SK-N-SH treated with all-trans-retinoic acid at 6 μM for 48 hours (cell line): ENCODE results near the gene PARD3.

Experiments used
- ATAC-seq: fragments of 200-7000 bp; cut with Tn5 transposase; 3 replicates; pipeline ENCODE4 v1.9.1; 2020; ENCODE audit warnings: mild to moderate bottlenecking, moderate library complexity
- ARNTL ChIP-seq: fragments of 450-650 bp; formaldehyde crosslinking; IDR thresholded peaks from 2 replicates; pipeline ENCODE4 v1.5.0; 2020; ENCODE audit warnings: low read depth, mild to moderate bottlenecking, moderate library complexity, borderline replicate concordance
- BACH2 ChIP-seq: fragments of 250-450 bp; sonication (Bioruptor Pico); IDR thresholded peaks from 2 replicates; pipeline ENCODE4 v1.9.0; 2021; ENCODE audit warnings: mild to moderate bottlenecking, borderline replicate concordance
- CREB5 ChIP-seq: fragments of 250-450 bp; sonication (Bioruptor Pico); IDR thresholded peaks from 2 replicates; pipeline ENCODE4 v1.5.1; 2020; ENCODE audit warnings: low read depth, mild to moderate bottlenecking, moderate library complexity
- CSDC2 ChIP-seq: fragments of 250-450 bp; sonication (Bioruptor Pico); IDR thresholded peaks from 2 replicates; pipeline ENCODE4 v1.5.0; 2020; ENCODE audit warnings: mild to moderate bottlenecking, moderate library complexity
- GLIS3 ChIP-seq: fragments of 250-450 bp; sonication (Bioruptor Pico); IDR thresholded peaks from 2 replicates; pipeline ENCODE4 v1.5.0; 2020; ENCODE audit warnings: mild to moderate bottlenecking, moderate library complexity
- ISL1 ChIP-seq: fragments of 250-450 bp; sonication (Bioruptor Pico); IDR thresholded peaks from 2 replicates; pipeline ENCODE4 v2.1.2; 2022; ENCODE audit warnings: mild to moderate bottlenecking, moderate library complexity
- OSR1 ChIP-seq: fragments of 250-450 bp; sonication (Bioruptor Pico); IDR thresholded peaks from 2 replicates; pipeline ENCODE4 v1.8.0; 2022; ENCODE audit warnings: moderate library complexity, mild to moderate bottlenecking, inconsistent platforms
- PATZ1 ChIP-seq: fragments of 250-450 bp; sonication (Bioruptor Pico); IDR thresholded peaks from 2 replicates; pipeline ENCODE4 v1.8.0; 2020; ENCODE audit warnings: mild to moderate bottlenecking, moderate library complexity, borderline replicate concordance
- PPARA ChIP-seq: fragments of 250-450 bp; sonication (Bioruptor Pico); IDR thresholded peaks from 2 replicates; pipeline ENCODE4 v1.5.0; 2020; ENCODE audit warnings: mild to moderate bottlenecking, borderline replicate concordance
- RARB ChIP-seq: fragments of 250-450 bp; sonication (Bioruptor Pico); IDR thresholded peaks from 2 replicates; pipeline ENCODE4 v1.8.0; 2021; ENCODE audit warnings: mild to moderate bottlenecking, moderate library complexity
- SNAI2 ChIP-seq: fragments of 250-450 bp; sonication (Bioruptor Pico); IDR thresholded peaks from 2 replicates; pipeline ENCODE4 v1.5.0; 2020; ENCODE audit warnings: mild to moderate bottlenecking, moderate library complexity
- TCF4 ChIP-seq: fragments of 250-450 bp; sonication (Bioruptor Pico); IDR thresholded peaks from 2 replicates; pipeline ENCODE4 v1.8.0; 2021; ENCODE audit warnings: mild to moderate bottlenecking, moderate library complexity, borderline replicate concordance
- TOX ChIP-seq: fragments of 250-450 bp; sonication (Bioruptor Pico); IDR thresholded peaks from 2 replicates; pipeline ENCODE4 v1.8.0; 2021; ENCODE audit warnings: mild to moderate bottlenecking, moderate library complexity, borderline replicate concordance
- TSHZ2 ChIP-seq: fragments of 250-450 bp; sonication (Bioruptor Pico); IDR thresholded peaks from 2 replicates; pipeline ENCODE4 v1.5.0; 2020; ENCODE audit warnings: mild to moderate bottlenecking, moderate library complexity
- ZC3H10 ChIP-seq: fragments of 250-450 bp; sonication (Bioruptor Pico); IDR thresholded peaks from 2 replicates; pipeline ENCODE4 v1.5.1; 2021; ENCODE audit warnings: mild to moderate bottlenecking, moderate library complexity
- ZFP3 ChIP-seq: fragments of 250-450 bp; sonication (Bioruptor Pico); IDR thresholded peaks from 2 replicates; pipeline ENCODE4 v1.5.0; 2020; ENCODE audit warnings: mild to moderate bottlenecking, moderate library complexity
- ZFP30 ChIP-seq: fragments of 450-650 bp; formaldehyde crosslinking; IDR thresholded peaks from 2 replicates; pipeline ENCODE4 v1.5.0; 2022; ENCODE audit warnings: mild to moderate bottlenecking, moderate library complexity
- ZNF70 ChIP-seq: fragments of 450-650 bp; formaldehyde crosslinking; IDR thresholded peaks from 2 replicates; pipeline ENCODE4 v1.5.0; 2020; ENCODE audit warnings: mild to moderate bottlenecking, moderate library complexity
- ZNF8 ChIP-seq: fragments of 450-650 bp; formaldehyde crosslinking; IDR thresholded peaks from 2 replicates; pipeline ENCODE4 v1.5.0; 2020; ENCODE audit warnings: mild to moderate bottlenecking, moderate library complexity
- TF ChIP-seq, protein P1 (sequence below): fragments of 250-450 bp; sonication (Bioruptor Pico); IDR thresholded peaks from 2 replicates; pipeline ENCODE4 v1.8.0; 2021; ENCODE audit warnings: low read depth, mild to moderate bottlenecking, moderate library complexity, borderline replicate concordance
- TF ChIP-seq, protein P2 (sequence below): fragments of 250-450 bp; sonication (Bioruptor Pico); IDR thresholded peaks from 2 replicates; pipeline ENCODE4 v1.5.1; 2021; ENCODE audit warnings: mild to moderate bottlenecking, moderate library complexity

The PARD3 gene

GRCh38 chr10:34464591-34464990 lies 350.5 kb downstream of the PARD3 start (continued):
- TF ChIP-seq, protein P1, sequence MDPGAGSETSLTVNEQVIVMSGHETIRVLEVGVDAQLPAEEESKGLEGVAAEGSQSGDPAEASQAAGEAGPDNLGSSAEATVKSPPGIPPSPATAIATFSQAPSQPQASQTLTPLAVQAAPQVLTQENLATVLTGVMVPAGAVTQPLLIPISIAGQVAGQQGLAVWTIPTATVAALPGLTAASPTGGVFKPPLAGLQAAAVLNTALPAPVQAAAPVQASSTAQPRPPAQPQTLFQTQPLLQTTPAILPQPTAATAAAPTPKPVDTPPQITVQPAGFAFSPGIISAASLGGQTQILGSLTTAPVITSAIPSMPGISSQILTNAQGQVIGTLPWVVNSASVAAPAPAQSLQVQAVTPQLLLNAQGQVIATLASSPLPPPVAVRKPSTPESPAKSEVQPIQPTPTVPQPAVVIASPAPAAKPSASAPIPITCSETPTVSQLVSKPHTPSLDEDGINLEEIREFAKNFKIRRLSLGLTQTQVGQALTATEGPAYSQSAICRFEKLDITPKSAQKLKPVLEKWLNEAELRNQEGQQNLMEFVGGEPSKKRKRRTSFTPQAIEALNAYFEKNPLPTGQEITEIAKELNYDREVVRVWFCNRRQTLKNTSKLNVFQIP (CRISPR knock-in tag): no peak
- TF ChIP-seq TOX: no peak

GRCh38 chr10:34464000-34464399 lies 351.1 kb downstream of the PARD3 start:
- no peak for ATAC-seq
- TF ChIP-seq PPARA (CRISPR knock-in tag) (no peak), ISL1 (CRISPR knock-in tag) (no peak), ZFP30 (CRISPR knock-in tag) (no peak), CREB5 (no peak), BACH2 (CRISPR knock-in tag) (no peak), ZNF8 (CRISPR knock-in tag) (no peak), ZC3H10 (CRISPR knock-in tag) (no peak), OSR1 (CRISPR knock-in tag) (no peak), PATZ1 (CRISPR knock-in tag) (no peak), ZNF70 (CRISPR knock-in tag) (no peak), TOX (no peak), SNAI2 (CRISPR knock-in tag) (no peak), TCF4 (CRISPR knock-in tag) (no peak), ARNTL (CRISPR knock-in tag) (no peak), GLIS3 (CRISPR knock-in tag) (no peak), ZFP3 (CRISPR knock-in tag) (no peak), RARB (CRISPR knock-in tag) (no peak)
- TF ChIP-seq, protein P1 (CRISPR knock-in tag): no peak
- TF ChIP-seq, protein P2, sequence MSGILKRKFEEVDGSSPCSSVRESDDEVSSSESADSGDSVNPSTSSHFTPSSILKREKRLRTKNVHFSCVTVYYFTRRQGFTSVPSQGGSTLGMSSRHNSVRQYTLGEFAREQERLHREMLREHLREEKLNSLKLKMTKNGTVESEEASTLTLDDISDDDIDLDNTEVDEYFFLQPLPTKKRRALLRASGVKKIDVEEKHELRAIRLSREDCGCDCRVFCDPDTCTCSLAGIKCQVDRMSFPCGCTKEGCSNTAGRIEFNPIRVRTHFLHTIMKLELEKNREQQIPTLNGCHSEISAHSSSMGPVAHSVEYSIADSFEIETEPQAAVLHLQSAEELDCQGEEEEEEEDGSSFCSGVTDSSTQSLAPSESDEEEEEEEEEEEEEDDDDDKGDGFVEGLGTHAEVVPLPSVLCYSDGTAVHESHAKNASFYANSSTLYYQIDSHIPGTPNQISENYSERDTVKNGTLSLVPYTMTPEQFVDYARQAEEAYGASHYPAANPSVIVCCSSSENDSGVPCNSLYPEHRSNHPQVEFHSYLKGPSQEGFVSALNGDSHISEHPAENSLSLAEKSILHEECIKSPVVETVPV (CRISPR knock-in tag): no peak

- no peak for TF ChIP-seq ZFP30 (CRISPR knock-in tag)
- no peak for TF ChIP-seq ZC3H10 (CRISPR knock-in tag)
- no peak for TF ChIP-seq TCF4 (CRISPR knock-in tag)
These were observed 352.1 kb downstream of the PARD3 start for GRCh38 chr10:34462993-34463392.

GRCh38 chr10:34462056-34462455 lies 353.0 kb downstream of the PARD3 start:
- no peak for TF ChIP-seq RARB (CRISPR knock-in tag)
- TF ChIP-seq ZC3H10 (CRISPR knock-in tag): no peak
- TF ChIP-seq ZFP3 (CRISPR knock-in tag): no peak
- TF ChIP-seq, protein P1 (CRISPR knock-in tag): no peak
- TF ChIP-seq GLIS3 (CRISPR knock-in tag): no peak
- no peak for TF ChIP-seq TSHZ2 (CRISPR knock-in tag)
- no peak for TF ChIP-seq ARNTL (CRISPR knock-in tag)
- TF ChIP-seq PPARA (CRISPR knock-in tag): no peak
- TF ChIP-seq SNAI2 (CRISPR knock-in tag): no peak
- no peak for TF ChIP-seq CSDC2
- TF ChIP-seq, all 23 proteins: peak for 0

More at GRCh38 chr10:34462993-34463392, 352.1 kb downstream of the PARD3 start:
- ATAC-seq: no peak

More at GRCh38 chr10:34462056-34462455, 353.0 kb downstream of the PARD3 start:
- ATAC-seq: no peak
